IMR-90 (cell line): ENCODE results near the gene SYT5. TPM values are rescaled to one million over a fixed set of nuclear protein-coding genes. Genes with fewer than 3 reads are reported as not detected.
"Not testable (repeated sequence)": the region's sequence is repeated elsewhere in the genome, so short reads cannot be mapped to it uniquely, and the experiment has no call there.

ENCODE experiments used
- ATAC-seq: fragments of 200-7000 bp; cut with Tn5 transposase; 2 replicates; pipeline ENCODE4 v1.9.1; 2020; ENCODE audit warnings: low read depth, mild to moderate bottlenecking, moderate library complexity
- BruUV-seq: library from RNA; stranded (reverse); fragments of 400-500 nt; replicated peaks from 2 replicates; lab custom pipeline; 2021; lab: Mats Ljungman, UMichigan
- CTCF ChIA-PET: fragments of 300-600 bp; formaldehyde crosslinking; extraction: SDS; loops from one replicate; lab custom pipeline; 2021; ENCODE audit warnings: antibody characterized with exemption; lab: Yijun Ruan, JAX
- POLR2A ChIA-PET: fragments of 300-600 bp; sonication (Branson Sonifier 250); formaldehyde crosslinking; loops from one replicate; lab custom pipeline; 2022; ENCODE audit warnings: antibody characterized with exemption; ENCODE audit not compliant: unreplicated experiment; lab: Charles Lee
- DNase-seq: peaks from one replicate; pipeline ENCODE4 v3.0.0; 2013
- H2AFZ ChIP-seq: replicated peaks from 2 replicates; pipeline ENCODE3; 2013; ENCODE audit warnings: low read length, mild to moderate bottlenecking; ENCODE audit not compliant: poor library complexity
- H2AK5ac ChIP-seq: 2 replicates; pipeline ENCODE4 v1.6.1; 2013; ENCODE audit warnings: low read depth, low read length, inconsistent platforms
- H2AK9ac ChIP-seq: replicated peaks from 2 replicates; pipeline ENCODE3; 2013; ENCODE audit warnings: mild to moderate bottlenecking, low read depth, low read length, moderate library complexity; ENCODE audit not compliant: poor library complexity
- H2BK120ac ChIP-seq: 2 replicates; pipeline ENCODE4 v1.6.1; 2013; ENCODE audit warnings: low read depth, low read length, inconsistent platforms
- H2BK15ac ChIP-seq: 3 replicates; pipeline ENCODE4 v1.6.1; 2013; ENCODE audit warnings: low read depth, low read length, inconsistent platforms
- H2BK20ac ChIP-seq: 2 replicates; pipeline ENCODE4 v1.6.1; 2013; ENCODE audit warnings: low read depth, mild to moderate bottlenecking, inconsistent platforms, low read length, moderate library complexity
- H2BK5ac ChIP-seq: 2 replicates; pipeline ENCODE4 v1.6.1; 2013; ENCODE audit warnings: mild to moderate bottlenecking, low read depth, low read length, inconsistent platforms; ENCODE audit not compliant: poor library complexity, severe bottlenecking
- H3K14ac ChIP-seq: replicated peaks from 2 replicates; pipeline ENCODE4 v1.6.1; 2013; ENCODE audit warnings: low read depth, low read length, inconsistent platforms
- H3K18ac ChIP-seq: 2 replicates; pipeline ENCODE4 v1.6.1; 2013; ENCODE audit warnings: low read depth, low read length, control low read depth
- H3K23ac ChIP-seq: 2 replicates; pipeline ENCODE4 v1.6.1; 2013; ENCODE audit warnings: low read depth, low read length, inconsistent platforms
- H3K27ac ChIP-seq: 2 replicates; pipeline ENCODE4 v1.5.1; 2013; ENCODE audit warnings: mild to moderate bottlenecking, control low read depth, low read length; ENCODE audit not compliant: insufficient read depth
- H3K27me3 ChIP-seq: 2 replicates; pipeline ENCODE4 v1.6.1; 2013; ENCODE audit warnings: low read length; ENCODE audit not compliant: control insufficient read depth, insufficient read depth
- H3K36me3 ChIP-seq: 2 replicates; pipeline ENCODE4 v1.6.1; 2013; ENCODE audit warnings: low read length, mixed read lengths; ENCODE audit not compliant: control insufficient read depth, insufficient read depth
- H3K4ac ChIP-seq: 2 replicates; pipeline ENCODE4 v1.6.1; 2013; ENCODE audit warnings: low read depth, low read length, inconsistent platforms
- H3K4me1 ChIP-seq: 2 replicates; pipeline ENCODE4 v1.6.1; 2013; ENCODE audit warnings: low read length, mixed read lengths; ENCODE audit not compliant: control insufficient read depth, insufficient read depth
- H3K4me2 ChIP-seq: 2 replicates; pipeline ENCODE4 v1.6.1; 2013; ENCODE audit warnings: low read depth, mild to moderate bottlenecking, control low read depth, low read length, moderate library complexity
- H3K4me3 ChIP-seq: 2 replicates; pipeline ENCODE4 v1.5.1; 2013; ENCODE audit warnings: low read depth, mild to moderate bottlenecking, control low read depth, low read length, moderate library complexity; ENCODE audit not compliant: insufficient read depth
- H3K56ac ChIP-seq: 2 replicates; pipeline ENCODE4 v1.6.1; 2013; ENCODE audit warnings: low read length, inconsistent platforms; ENCODE audit not compliant: insufficient read depth; ENCODE audit errors: extremely low read depth
- H3K79me1 ChIP-seq, 2 experiments: 2 replicates each; pipeline ENCODE4 v1.6.1; 2013; ENCODE audit warnings: low read length in 2 of 2, inconsistent platforms in 1 of 2, low read depth in 1 of 2
- H3K9ac ChIP-seq: 2 replicates; pipeline ENCODE4 v1.6.1; 2013; ENCODE audit warnings: low read depth, low read length, control low read depth
- H3K9me1 ChIP-seq: 2 replicates; pipeline ENCODE4 v1.6.1; 2013; ENCODE audit warnings: low read length, inconsistent platforms; ENCODE audit not compliant: insufficient read depth
- H3K9me3 ChIP-seq: 2 replicates; pipeline ENCODE4 v1.6.1; 2013; ENCODE audit warnings: low read length; ENCODE audit not compliant: control insufficient read depth, insufficient read depth
- H4K20me1 ChIP-seq: 2 replicates; pipeline ENCODE4 v1.6.1; 2013; ENCODE audit warnings: low read length, inconsistent platforms; ENCODE audit not compliant: insufficient read depth
- H4K5ac ChIP-seq: 2 replicates; pipeline ENCODE4 v1.6.1; 2013; ENCODE audit warnings: mild to moderate bottlenecking, low read depth, low read length, control low read depth
- H4K8ac ChIP-seq, 2 experiments: 2 replicates each; pipeline ENCODE4 v1.6.1; 2013; ENCODE audit warnings: low read depth in 2 of 2, low read length in 2 of 2, control low read depth in 1 of 2, inconsistent platforms in 1 of 2
- H4K91ac ChIP-seq: 2 replicates; pipeline ENCODE4 v1.6.1; 2013; ENCODE audit warnings: low read depth, low read length, inconsistent platforms; ENCODE audit not compliant: insufficient read depth
- CTCF ChIP-seq: conservative IDR thresholded peaks from 2 replicates; pipeline ENCODE4 v1.5.1; 2012; ENCODE audit warnings: mild to moderate bottlenecking, low read depth, low read length, improper control_type of control experiment
- FOS ChIP-seq: fragments of 150-350 bp; IDR thresholded peaks from 2 replicates; pipeline ENCODE4 v1.6.1; 2016; ENCODE audit warnings: low read depth, low read length
- NFE2L2 ChIP-seq: fragments of 150-350 bp; IDR thresholded peaks from 2 replicates; pipeline ENCODE4 v1.6.1; 2016; ENCODE audit warnings: low read depth, mild to moderate bottlenecking, low read length
- RAD21 ChIP-seq: IDR thresholded peaks from 2 replicates; pipeline ENCODE4 v1.6.1; 2012; ENCODE audit warnings: low read length, improper control_type of control experiment
- RCOR1 ChIP-seq: IDR thresholded peaks from 2 replicates; pipeline ENCODE4 v1.6.1; 2012; ENCODE audit warnings: mild to moderate bottlenecking, low read length, improper control_type of control experiment; ENCODE audit not compliant: insufficient replicate concordance
- RFX5 ChIP-seq: IDR thresholded peaks from 2 replicates; pipeline ENCODE4 v1.8.0; 2012; ENCODE audit warnings: low read depth, mild to moderate bottlenecking, low read length, moderate library complexity
- SMC3 ChIP-seq: fragments of 150-350 bp; IDR thresholded peaks from 2 replicates; pipeline ENCODE4 v1.6.1; 2016; ENCODE audit warnings: low read depth, mild to moderate bottlenecking, antibody characterized with exemption, low read length, moderate library complexity
- WGBS, 2 experiments: methylation state at CpG; one replicate each; pipeline versions ENCODE4 v1.1.5 to v1.1.7; 2013; ENCODE audit warnings: missing lambda C conversion rate in 2 of 2; ENCODE audit not compliant: insufficient read length in 1 of 2; ENCODE audit errors: extremely low coverage in 2 of 2; 5-methylcytosine and 5-hydroxymethylcytosine counted together
- dilution Hi-C: fragments of 300-500 bp; cut with HindIII; formaldehyde crosslinking; loops from one replicate; pipeline ENCODE4 v1.14.3; 2018; ENCODE audit warnings: low sequenced_read_pairs; ENCODE audit not compliant: unreplicated experiment
- in situ Hi-C: fragments of 300-500 bp; cut with MboI; formaldehyde crosslinking; loops from 3 replicates; pipeline ENCODE4 v1.14.3; 2019; ENCODE audit warnings: low sequenced_read_pairs, inconsistent platforms, mixed read lengths
- intact Hi-C: fragments of 100-400 bp; cut with micrococcal nuclease; formaldehyde crosslinking; loops from 2 replicates; pipeline ENCODE4 v1.10.0; 2022
- polyA plus RNA-seq, 3 experiments: library from polyadenylated mRNA; depleted of rRNA; stranded (reverse); fragments of >200 nt; gene quantifications; 2 replicates each; pipeline ENCODE4 v1.2.3, GENCODE V29; 2012; ENCODE audit warnings: low replicate concordance in 1 of 3
- total RNA-seq: library from RNA; depleted of rRNA; stranded (reverse); fragments of >200 nt; gene quantifications from 2 replicates; pipeline ENCODE4 v1.2.3, GENCODE V29; 2012

SYT5 gene
- total and polyA plus RNA-seq, 2 of the 4 experiments (the other 2 are of a cell fraction) = under 0.01 to 0.15 TPM

- peak overlapping the region; percentile 8 for H3K4ac ChIP-seq
- no peaks in the 10 kb centered on the region for H3K36me3 ChIP-seq
- H3K4me1 ChIP-seq = peaks cover 4% of the 10 kb centered on the region; the same call in 1 of the 2 replicates
- BruUV-seq = no TSS peak
- ATAC-seq (peak; percentile 70), DNase-seq (peak; percentile 75)
- H3K9ac ChIP-seq = peak overlapping the region; percentile 4; the same call in 1 of the 2 replicates
- no peak overlapping the region for H2BK15ac ChIP-seq
- no peak overlapping the region for H3K27ac ChIP-seq
- peak overlapping the region; percentile 68 for H3K4me2 ChIP-seq
- H3K56ac ChIP-seq = no peak overlapping the region
- no peak overlapping the region; the same call in 1 of the 2 replicates for H3K14ac ChIP-seq
- H2BK120ac ChIP-seq = no peak overlapping the region
- H3K4me3 ChIP-seq = no peak overlapping the region
- H3K18ac ChIP-seq = no peak overlapping the region
- no CpG with 5 or more reads among the region's 12 CpGs for WGBS, 2 experiments
- peak overlapping the region in 1 of 2 experiments; percentile 49; a peak in 1 of 4 replicates for H4K8ac ChIP-seq
- no peak overlapping the region for H4K91ac ChIP-seq
- H3K27me3 ChIP-seq = peaks cover 17% of the 10 kb centered on the region
- H2AK5ac ChIP-seq = peak overlapping the region; percentile 23; the same call in 1 of the 2 replicates
- ChIA-PET CTCF (no interaction called here), POLR2A (no interaction called here)
- no peak overlapping the region; the same call in 1 of the 2 replicates for H3K23ac ChIP-seq
- intact Hi-C loops (no loop called here), in situ Hi-C loops (no loop called here), dilution Hi-C loops (no loop called here)
- no peaks in the 10 kb centered on the region for H3K9me1 ChIP-seq
- peak overlapping the region; percentile 91 for H2AFZ ChIP-seq
- TF ChIP-seq RFX5 = no peak
- no peak for TF ChIP-seq RCOR1
- no peak for TF ChIP-seq NFE2L2
- peak; percentile 24; the same call in 1 of the 2 replicates for TF ChIP-seq RAD21
- no peak for TF ChIP-seq SMC3
- TF ChIP-seq FOS = 0 out of 2 replicates have a peak, but pooled peaks have one; percentile 24
- TF ChIP-seq CTCF = peak; percentile 21; the same call in 1 of the 2 replicates
- H4K20me1 ChIP-seq = peaks cover 3% of the 10 kb centered on the region
- H3K79me1 ChIP-seq = no peaks in the 10 kb centered on the region
- H2BK5ac ChIP-seq = no peak overlapping the region
- H2BK20ac ChIP-seq = no peak overlapping the region
- peak overlapping the region; percentile 78 for H2AK9ac ChIP-seq
- no peaks in the 10 kb centered on the region for H3K9me3 ChIP-seq
- no peak overlapping the region for H4K5ac ChIP-seq
These were observed 7.3 kb downstream of the SYT5 start for GRCh38 chr19:55172741-55173140.

GRCh38 chr19:55172318-55172717, 7.8 kb downstream of the SYT5 start:
- H2BK5ac ChIP-seq, H3K4me3 ChIP-seq, H4K20me1 ChIP-seq, H3K79me1 ChIP-seq, H3K4me2 ChIP-seq, H3K4ac ChIP-seq, H2BK20ac ChIP-seq, H3K36me3 ChIP-seq, in situ Hi-C loops, H3K23ac ChIP-seq, H2AK9ac ChIP-seq, H3K4me1 ChIP-seq, H4K5ac ChIP-seq, H3K56ac ChIP-seq, H3K14ac ChIP-seq, H4K91ac ChIP-seq, H3K27ac ChIP-seq, POLR2A ChIA-PET, dilution Hi-C loops, CTCF ChIA-PET, H2AK5ac ChIP-seq, H3K18ac ChIP-seq, intact Hi-C loops, H3K9ac ChIP-seq, DNase-seq, H2BK120ac ChIP-seq, H4K8ac ChIP-seq, H3K9me1 ChIP-seq, H2BK15ac ChIP-seq, BruUV-seq, H3K9me3 ChIP-seq, ATAC-seq: not testable (repeated sequence)
- WGBS, 2 experiments = no CpG with 5 or more reads among the region's 9 CpGs
- Histone ChIP-seq H2AFZ (peak overlapping the region; percentile 91), H3K27me3 (peaks cover 20% of the 10 kb centered on the region)
